ENCODE results near the gene SLC2A5.

DNA sequence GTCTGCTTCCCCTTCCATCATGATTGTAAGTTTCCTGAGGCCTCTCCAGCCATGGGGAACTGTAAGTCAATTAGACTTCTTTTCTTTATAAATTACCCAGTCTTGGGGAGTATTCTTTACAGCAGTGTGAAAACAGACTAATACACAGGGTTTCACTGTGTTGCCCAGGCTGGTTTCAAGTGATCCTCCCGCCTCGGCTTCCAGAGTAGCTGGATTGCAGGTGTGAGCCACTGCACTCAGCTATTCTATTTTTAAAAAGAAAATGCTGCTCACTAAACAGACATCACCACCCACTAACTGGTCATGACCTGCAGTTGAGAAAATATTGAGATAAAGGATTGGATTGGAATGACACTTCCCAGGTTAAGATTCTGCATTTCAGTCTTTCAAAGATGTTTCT, 22.4 kb downstream of the SLC2A5 start:
- TF ChIP-seq, protein P1, sequence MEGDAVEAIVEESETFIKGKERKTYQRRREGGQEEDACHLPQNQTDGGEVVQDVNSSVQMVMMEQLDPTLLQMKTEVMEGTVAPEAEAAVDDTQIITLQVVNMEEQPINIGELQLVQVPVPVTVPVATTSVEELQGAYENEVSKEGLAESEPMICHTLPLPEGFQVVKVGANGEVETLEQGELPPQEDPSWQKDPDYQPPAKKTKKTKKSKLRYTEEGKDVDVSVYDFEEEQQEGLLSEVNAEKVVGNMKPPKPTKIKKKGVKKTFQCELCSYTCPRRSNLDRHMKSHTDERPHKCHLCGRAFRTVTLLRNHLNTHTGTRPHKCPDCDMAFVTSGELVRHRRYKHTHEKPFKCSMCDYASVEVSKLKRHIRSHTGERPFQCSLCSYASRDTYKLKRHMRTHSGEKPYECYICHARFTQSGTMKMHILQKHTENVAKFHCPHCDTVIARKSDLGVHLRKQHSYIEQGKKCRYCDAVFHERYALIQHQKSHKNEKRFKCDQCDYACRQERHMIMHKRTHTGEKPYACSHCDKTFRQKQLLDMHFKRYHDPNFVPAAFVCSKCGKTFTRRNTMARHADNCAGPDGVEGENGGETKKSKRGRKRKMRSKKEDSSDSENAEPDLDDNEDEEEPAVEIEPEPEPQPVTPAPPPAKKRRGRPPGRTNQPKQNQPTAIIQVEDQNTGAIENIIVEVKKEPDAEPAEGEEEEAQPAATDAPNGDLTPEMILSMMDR (conservative IDR thresholded peaks at IDR 0.05): no peak
- TF ChIP-seq EZH2 (IDR thresholded peaks at IDR 0.05; ENCODE audit: low read depth): no peak

All from PC-9 (cell line).